A549 treated with RU486 at 1 μM for 4 hours (cell line): ENCODE data around the gene MAIP1. TPM values are rescaled to one million over a fixed set of nuclear protein-coding genes. Genes with fewer than 3 reads are reported as not detected.

Experiments
- total RNA-seq: library from RNA; stranded (reverse); fragments of 200-300 nt; extraction: Qiagen RNA extraction; gene quantifications from 5 replicates; pipeline ENCODE4 v1.2.3, GENCODE V29; 2022; ENCODE audit warnings: low read depth

Gene MAIP1, protein sequence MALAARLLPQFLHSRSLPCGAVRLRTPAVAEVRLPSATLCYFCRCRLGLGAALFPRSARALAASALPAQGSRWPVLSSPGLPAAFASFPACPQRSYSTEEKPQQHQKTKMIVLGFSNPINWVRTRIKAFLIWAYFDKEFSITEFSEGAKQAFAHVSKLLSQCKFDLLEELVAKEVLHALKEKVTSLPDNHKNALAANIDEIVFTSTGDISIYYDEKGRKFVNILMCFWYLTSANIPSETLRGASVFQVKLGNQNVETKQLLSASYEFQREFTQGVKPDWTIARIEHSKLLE
- total RNA-seq = 32.3 to 42.5 TPM (median 38.0 TPM) in 5 replicates

DNA sequence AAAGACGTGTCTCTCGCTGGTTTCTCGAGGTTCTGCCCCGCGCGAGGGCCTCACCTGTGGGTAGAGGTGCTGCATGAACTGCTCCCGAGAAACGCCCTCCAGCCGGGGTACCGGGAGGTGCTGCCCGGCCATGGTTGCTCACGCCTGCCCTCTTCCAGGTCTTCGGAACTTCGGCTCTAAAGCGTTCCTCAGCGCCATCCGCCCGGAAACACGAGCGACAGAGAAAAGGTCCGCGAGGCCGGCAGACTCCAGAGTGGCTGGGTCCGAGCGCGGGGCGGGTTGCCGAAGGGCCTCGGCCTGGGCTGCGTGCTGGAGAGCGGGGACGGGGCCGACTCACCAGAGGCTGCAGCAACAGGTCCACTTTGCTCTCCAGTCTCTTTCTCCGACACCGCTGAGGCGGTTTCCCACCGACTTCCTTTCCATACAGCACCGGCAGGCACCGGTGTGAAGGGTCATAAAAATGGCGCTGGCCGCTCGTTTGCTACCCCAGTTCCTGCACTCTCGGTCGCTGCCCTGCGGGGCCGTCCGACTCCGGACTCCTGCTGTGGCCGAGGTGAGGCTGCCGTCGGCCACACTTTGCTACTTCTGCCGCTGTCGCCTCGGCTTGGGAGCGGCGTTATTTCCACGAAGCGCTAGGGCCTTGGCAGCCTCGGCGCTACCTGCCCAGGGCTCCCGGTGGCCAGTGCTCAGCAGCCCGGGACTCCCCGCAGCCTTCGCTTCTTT lies at the start of gene MAIP1, which contains the start of gene TYW5:
Gene MAIP1 (plus strand): TSS at position 244 of the 723 bp plus-strand sequence. CDS start 217 bp downstream, at position 461.
Gene TYW5 (minus strand): TSS at position 153 of the 723 bp plus-strand sequence. CDS start 21 bp downstream, at position 132.

DNA sequence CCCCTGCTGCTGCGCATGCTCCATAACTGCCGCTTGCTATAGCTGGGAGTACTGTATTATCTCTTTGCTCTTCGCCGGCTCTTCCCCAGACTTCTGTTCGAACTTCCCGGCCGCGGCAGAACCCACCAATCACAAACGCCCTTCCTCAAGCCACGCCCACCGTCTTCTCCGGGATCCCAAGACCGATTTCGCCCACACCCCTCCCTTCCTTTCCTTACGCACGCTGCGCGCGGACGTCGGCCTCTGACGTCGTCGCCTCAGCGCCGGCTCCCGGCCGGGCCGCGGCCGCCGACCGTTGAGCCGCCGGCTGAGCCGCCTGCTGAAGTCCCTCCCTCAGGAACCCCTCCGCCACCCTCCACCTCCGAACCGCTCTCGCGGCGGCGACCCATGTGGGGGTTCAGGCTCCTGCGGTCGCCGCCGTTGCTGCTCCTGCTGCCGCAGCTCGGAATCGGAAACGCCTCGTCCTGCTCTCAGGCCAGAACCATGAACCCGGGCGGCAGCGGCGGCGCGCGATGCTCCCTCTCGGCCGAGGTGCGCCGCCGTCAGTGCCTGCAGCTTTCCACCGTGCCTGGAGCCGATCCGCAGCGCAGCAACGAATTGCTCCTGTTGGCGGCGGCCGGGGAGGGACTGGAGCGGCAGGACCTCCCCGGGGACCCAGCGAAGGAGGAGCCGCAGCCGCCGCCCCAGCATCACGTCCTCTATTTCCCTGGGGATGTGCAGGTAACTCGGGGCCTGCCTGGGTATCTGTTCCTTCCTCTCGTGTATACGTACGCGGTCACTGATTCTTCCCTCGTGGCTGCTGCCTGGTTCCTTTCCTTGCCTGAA lies 44.1 kb upstream of the MAIP1 start, which contains the start of gene C2orf69:
Gene C2orf69 (plus strand): TSS at position 242 of the 825 bp plus-strand sequence. CDS start 146 bp downstream, at position 388.

Other genes with a start within 250 kb of the MAIP1 start
- gene FTCDNL1, start 104.4 kb upstream of the MAIP1 start, total RNA-seq = 1.8 to 2.8 TPM (median 2.5 TPM) in 5 replicates
- gene C2orf69, start 44.3 kb upstream of the MAIP1 start, total RNA-seq = 2.9 to 8.8 TPM (median 8.2 TPM) in 5 replicates
- gene TYW5, start 91 bp upstream of the MAIP1 start, total RNA-seq = 5.8 to 9.0 TPM (median 7.3 TPM) in 5 replicates